ENCODE data around the gene VKORC1.

Gene VKORC1

DNA sequence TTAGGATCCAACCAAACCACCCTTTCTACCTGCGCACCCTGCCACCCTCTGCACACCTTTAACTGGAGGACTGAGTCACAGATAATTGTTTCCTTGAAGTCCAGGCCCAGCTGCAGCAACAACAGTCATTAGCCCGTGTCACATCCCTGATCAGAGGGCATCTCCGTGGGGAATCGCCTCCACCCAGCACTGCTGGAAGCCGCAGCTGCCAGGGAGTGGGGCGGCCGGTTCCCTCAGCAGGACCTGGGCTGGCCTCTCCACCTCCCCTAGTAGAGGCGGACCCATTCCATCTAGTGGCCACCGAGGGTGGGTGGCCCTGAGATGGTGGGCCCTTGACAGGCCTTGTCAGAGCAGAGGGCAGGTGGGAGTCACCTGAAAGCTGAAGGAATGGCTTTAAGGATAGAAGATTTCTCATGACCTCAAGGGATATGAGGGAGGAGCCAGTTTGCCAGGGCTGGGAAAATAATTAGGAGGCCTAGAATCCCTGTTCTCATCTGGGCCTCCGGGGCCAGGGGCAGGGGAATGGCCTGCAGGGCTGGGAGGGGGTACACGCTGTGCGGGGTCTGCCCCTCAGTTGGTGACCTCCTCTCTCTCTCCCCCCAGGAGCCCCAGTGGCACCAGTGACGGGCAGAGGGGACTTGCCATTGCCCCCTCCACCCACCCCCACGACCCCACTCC lies 12.1 kb downstream of the VKORC1 start:
- no peak for DNase-seq (ENCODE audit: low read depth)

DNA sequence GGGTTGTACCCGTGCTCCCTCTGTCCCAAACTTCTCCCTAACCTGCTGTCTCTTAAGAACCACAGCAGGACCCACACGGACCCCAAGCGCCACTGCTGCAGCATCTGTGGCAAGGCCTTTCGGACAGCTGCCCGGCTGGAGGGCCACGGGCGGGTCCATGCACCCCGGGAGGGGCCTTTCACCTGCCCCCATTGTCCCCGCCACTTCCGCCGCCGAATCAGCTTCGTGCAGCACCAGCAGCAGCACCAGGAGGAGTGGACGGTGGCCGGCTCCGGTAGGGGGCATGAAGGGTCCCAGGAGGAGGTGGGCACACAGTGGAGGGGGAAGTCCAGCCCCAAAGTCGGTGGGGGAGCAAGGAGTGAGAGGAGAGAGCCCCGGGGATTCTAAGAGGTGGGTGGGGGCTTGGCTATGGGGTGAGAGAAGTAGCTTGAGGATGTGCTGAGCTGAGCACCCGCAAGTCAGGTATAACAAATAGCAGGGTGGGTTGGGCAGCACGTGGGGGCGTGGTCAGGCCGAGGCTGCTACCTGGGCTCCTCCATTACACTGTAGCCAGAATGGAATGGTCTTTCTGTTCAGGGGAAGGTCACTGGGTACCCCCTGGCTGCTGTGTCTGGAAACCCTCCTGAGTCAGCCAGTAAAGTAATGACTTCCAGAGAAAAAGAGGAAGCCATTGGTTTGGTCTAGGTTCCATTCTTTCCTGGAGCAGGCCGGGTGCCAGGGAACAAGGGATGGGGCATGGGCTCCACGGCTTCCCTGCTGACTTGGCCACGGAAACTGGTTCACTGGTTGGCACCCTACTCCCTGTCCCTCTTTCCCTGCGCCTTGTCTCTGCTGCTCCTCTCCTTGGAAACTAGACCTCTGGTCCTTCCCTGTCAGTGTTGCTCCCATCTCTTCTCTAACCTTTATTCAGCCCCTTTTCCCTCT lies 12.9 kb downstream of the VKORC1 start:
- DNase-seq (ENCODE audit: low read depth) = no peak

DNA sequence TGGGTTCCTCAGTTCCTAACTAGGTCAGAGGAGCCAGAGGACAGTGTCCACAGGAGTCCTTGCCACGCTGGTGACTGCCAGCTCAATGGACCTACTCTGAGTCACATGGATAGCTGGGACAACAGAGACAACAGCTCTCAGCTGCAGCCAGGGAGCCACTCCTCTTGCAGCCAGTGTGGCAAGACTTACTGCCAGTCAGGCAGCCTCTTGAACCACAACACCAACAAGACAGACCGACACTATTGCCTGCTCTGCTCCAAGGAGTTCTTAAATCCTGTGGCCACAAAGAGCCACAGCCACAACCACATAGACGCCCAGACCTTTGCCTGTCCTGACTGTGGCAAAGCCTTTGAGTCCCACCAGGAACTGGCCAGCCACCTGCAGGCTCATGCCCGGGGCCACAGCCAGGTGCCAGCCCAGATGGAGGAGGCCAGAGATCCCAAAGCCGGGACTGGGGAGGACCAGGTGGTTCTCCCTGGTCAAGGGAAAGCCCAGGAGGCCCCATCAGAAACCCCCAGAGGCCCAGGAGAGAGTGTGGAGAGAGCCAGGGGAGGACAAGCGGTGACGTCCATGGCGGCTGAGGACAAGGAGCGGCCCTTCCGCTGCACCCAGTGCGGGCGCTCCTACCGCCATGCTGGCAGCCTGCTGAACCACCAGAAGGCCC lies 13.7 kb downstream of the VKORC1 start:
- no peak for DNase-seq (ENCODE audit: low read depth)

DNA sequence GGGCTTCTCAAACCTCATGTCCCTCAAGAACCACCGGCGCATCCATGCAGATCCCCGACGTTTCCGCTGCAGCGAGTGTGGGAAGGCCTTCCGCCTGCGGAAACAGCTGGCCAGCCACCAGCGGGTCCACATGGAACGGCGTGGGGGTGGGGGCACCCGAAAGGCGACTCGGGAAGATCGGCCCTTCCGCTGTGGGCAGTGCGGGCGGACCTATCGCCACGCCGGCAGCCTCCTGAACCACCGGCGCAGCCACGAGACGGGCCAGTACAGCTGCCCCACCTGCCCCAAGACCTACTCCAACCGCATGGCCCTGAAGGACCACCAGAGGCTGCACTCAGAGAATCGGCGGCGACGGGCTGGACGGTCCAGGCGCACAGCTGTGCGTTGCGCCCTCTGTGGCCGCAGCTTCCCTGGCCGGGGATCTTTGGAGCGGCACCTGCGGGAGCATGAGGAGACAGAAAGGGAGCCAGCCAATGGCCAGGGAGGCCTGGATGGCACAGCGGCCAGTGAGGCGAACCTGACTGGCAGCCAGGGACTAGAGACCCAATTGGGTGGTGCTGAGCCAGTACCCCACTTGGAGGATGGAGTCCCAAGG lies 14.5 kb downstream of the VKORC1 start:
- no peak for DNase-seq (ENCODE audit: low read depth)

DNA sequence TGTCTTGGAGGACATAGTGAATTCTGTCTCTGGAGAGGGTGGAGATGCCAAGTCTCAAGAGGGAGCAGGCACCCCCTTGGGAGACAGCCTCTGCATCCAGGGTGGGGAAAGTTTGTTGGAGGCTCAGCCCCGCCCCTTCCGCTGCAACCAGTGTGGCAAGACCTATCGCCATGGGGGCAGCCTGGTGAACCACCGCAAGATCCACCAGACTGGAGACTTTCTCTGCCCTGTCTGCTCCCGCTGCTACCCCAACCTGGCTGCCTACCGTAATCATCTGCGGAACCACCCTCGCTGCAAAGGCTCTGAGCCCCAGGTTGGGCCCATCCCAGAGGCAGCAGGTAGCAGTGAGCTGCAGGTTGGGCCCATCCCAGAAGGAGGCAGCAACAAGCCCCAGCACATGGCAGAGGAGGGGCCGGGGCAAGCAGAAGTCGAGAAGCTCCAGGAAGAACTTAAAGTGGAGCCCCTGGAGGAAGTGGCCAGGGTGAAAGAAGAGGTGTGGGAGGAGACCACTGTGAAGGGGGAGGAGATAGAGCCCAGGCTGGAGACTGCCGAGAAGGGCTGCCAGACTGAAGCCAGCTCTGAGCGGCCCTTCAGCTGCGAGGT lies 15.2 kb downstream of the VKORC1 start:
- no peak for DNase-seq (ENCODE audit: low read depth)

DNA sequence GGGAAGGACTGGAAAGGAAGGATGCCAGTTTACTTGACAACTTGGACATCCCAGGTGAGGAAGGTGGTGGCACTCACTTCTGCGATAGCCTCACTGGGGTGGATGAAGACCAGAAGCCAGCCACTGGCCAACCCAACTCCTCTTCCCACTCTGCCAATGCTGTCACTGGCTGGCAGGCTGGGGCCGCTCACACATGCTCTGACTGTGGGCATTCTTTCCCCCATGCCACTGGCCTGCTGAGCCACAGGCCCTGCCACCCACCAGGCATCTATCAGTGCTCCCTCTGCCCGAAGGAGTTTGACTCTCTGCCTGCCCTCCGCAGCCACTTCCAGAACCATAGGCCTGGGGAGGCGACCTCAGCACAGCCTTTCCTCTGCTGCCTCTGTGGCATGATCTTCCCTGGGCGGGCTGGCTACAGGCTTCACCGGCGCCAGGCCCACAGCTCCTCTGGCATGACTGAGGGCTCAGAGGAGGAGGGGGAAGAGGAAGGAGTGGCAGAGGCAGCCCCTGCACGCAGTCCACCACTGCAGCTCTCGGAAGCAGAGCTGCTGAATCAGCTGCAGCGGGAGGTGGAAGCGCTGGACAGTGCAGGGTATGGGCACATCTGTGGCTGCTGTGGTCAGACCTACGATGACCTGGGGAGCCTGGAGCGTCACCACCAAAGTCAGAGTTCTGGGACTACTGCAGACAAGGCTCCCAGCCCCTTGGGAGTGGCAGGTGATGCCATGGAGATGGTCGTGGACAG lies 15.8 kb downstream of the VKORC1 start:
- DNase-seq (ENCODE audit: low read depth) = no peak

DNA sequence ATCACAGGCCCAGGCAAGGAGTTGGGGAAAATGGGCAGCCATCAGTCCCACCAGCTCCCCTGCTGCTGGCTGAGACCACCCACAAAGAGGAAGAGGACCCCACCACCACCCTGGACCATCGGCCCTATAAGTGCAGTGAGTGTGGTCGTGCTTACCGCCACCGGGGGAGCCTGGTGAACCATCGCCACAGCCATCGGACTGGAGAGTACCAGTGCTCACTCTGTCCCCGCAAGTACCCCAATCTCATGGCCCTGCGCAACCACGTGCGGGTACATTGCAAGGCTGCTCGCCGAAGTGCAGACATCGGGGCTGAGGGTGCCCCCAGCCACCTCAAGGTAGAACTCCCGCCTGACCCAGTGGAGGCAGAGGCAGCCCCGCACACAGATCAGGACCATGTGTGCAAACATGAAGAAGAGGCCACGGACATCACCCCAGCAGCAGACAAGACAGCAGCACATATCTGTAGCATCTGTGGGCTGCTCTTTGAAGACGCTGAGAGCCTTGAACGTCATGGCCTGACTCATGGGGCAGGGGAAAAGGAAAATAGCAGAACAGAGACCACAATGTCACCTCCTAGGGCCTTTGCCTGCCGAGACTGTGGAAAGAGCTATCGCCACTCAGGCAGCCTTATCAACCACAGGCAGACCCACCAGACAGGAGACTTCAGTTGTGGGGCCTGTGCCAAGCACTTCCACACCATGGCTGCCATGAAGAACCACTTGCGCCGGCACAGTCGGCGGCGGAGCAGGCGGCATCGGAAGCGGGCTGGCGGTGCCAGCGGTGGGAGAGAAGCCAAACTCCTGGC lies 16.8 kb downstream of the VKORC1 start:
- DNase-seq (ENCODE audit: low read depth) = no peak

DNA sequence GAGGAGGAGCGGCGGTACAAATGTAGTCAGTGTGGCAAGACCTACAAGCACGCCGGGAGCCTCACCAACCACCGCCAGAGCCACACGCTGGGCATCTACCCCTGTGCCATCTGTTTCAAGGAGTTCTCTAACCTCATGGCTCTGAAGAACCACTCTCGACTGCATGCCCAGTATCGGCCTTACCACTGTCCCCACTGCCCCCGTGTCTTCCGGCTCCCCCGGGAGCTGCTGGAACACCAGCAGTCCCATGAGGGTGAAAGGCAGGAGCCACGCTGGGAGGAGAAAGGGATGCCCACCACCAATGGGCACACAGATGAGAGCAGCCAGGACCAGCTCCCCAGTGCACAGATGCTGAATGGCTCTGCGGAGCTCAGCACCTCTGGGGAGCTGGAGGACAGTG lies 17.6 kb downstream of the VKORC1 start:
- no peak for DNase-seq (ENCODE audit: low read depth)

DNA sequence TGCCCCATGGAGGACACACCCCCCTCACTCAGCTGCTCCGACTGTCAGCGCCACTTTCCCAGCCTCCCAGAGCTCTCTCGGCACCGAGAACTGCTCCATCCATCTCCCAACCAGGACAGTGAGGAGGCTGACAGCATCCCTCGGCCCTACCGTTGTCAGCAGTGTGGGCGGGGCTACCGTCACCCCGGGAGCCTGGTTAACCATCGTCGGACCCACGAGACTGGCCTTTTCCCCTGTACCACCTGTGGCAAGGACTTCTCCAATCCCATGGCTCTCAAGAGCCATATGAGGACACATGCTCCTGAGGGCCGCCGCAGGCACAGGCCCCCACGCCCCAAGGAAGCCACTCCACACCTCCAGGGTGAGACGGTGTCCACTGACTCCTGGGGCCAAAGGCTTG lies 18.3 kb downstream of the VKORC1 start:
- DNase-seq (ENCODE audit: low read depth) = no peak

DNA sequence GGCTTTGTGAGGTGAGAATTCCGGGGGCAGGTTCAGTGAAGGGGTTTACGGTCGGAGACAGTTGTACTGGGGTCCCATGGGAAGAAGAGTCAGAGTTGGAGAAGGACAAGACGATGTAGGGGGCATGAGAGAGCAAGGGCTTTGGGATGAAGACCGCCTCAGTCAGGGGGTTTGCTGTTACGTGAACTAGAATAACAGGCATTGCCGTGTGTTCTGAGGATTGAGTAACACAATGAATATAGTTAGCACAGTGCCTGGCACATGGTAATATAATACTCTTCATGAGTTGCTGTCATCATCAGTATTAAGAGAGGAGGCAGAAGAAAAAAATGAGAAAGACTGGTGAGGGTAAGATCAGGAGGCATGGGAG lies 19.8 kb downstream of the VKORC1 start:
- DNase-seq (ENCODE audit: low read depth) = peak; percentile 18

DNA sequence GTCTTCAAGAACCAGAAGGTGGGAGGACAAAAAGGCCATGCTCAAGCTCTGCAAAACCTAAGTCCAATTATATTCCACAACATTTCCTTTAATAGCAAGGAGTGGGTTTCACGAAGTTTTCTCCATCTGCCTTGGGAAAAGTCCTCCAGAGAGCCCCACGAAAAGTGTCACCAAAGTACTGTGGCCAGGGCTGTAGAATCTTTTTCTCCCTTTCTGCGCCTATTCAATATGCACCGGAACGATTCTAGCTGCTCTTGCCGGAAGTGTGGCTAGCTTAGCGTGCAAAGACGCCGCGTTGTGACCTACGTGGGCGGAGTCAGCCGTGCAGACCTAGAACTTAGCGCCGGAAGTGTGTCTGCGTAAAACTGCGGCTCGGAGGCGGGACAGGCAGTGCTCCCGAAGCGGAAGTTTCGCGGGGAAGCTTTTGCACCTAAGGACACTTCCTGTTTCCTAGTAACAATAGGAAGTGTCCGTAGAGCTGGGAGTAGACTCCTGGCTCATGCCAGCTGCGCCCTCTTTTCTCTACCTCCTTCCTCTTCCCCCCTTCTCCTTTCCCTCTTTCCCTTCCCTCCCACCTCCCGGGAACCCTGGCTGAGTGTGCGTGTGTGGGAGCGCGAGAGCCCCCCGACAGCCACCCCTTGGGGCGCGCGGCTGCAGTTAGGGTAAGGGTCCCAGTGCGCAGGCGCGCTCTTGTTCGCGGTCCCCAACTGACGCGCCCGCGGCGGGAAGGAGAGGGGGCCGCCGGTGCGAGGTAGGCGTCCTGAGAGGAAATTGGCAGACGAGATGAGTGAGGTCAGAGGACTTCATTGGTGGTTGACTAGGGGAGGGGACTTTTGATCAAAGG lies 20.4 kb downstream of the VKORC1 start, which contains the start of the genes ZNF646 and ZNF668:
Gene ZNF646 (plus strand): TSS at position 453 of the 844 bp plus-strand sequence. CDS start 1,903 bp downstream, outside the sequence.
Gene ZNF668 (minus strand): TSS at position 271 of the 844 bp plus-strand sequence. CDS start 9,781 bp downstream, outside the sequence.
- peak; percentile 99 for DNase-seq (ENCODE audit: low read depth)

DNA sequence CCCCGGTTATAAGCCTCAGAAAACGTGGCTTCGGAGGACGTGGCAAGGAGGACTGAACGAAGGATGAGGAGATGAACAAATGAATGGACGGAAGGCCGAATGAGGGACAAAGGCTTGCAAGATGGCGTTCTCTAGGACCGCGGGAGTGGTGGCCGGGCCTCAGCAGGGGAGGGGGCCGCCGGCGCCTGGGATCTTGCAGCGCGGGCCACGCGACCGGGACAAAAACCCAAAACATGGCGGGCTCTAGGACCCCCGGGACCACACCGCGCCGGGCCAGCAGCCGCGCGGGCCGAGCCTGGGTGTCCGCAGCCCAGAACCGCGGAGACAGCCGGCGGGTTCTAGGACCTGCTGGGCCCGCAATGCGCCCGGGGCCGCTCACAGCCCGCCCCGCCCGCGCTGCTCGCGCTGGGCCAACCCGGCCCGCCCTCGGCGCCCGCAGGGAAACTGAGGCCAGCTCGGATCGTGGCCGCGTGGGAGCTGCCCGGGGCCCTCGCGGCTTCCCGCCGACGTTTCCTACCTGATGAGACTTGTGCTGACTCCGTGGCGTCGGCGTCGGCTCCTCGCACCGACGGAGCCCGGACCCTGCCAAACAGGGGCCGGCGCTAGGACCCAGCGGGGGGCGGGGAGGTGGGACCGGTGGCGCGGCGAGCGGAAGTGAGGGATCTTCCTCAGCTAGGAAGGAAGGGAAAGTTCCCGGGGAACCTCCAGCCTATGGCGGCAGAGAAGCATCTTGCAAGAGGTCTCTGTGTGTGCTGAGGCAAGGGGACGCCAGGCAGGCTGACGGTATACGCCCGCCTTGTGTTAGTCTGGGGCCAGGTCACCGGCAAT lies 21.2 kb downstream of the VKORC1 start:
- DNase-seq (ENCODE audit: low read depth) = peak; percentile 90

DNA sequence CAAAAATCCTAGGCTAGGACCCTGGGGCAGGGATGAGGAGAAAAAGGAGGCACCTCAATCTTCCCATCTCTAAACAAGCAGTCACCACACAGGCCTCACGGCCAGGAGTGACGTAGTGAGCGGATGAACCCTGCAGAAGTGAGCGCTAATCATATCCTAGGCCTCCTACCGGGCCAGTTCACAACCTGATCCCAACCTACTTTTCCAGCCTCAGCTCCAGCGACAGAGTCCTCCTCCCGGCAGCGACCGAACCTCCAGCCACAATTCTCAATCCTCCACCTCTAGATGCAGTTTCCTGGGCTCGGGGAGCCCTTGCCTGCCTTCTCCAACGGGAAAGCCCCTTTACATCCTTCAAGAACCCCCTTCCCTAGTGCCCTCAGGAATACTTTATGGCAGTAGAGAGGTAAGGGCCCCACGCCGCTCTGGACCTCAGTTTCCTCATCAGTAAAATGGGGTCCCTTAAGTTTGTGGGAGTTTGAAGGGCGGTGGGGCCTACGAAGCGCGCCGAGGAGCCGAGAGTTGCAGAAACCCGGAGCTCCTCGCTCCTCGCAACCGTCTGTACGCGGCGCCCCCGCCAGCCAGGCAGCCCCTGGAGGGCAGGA lies 22.0 kb downstream of the VKORC1 start:
- DNase-seq (ENCODE audit: low read depth) = peak; percentile 47

DNA sequence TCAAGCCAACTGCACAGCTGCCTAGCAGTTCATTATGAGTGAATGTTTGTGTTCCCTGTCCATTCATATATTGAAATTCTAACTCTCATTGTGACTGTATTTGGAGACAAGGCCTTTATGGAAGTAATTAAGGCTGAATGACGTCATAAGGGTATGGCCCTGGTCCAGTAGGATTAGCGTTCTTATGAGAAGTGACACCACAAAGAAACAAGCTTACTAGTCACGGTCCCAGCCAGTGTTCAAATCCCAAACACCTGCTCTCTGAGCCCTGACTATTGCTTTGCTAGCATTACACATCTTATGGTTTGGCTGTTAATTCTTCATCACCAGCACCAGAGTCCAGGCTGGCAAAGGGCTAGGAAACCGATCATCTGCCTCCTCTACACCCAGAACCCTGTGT lies 22.7 kb downstream of the VKORC1 start:
- peak; percentile 64 for DNase-seq (ENCODE audit: low read depth)

DNA sequence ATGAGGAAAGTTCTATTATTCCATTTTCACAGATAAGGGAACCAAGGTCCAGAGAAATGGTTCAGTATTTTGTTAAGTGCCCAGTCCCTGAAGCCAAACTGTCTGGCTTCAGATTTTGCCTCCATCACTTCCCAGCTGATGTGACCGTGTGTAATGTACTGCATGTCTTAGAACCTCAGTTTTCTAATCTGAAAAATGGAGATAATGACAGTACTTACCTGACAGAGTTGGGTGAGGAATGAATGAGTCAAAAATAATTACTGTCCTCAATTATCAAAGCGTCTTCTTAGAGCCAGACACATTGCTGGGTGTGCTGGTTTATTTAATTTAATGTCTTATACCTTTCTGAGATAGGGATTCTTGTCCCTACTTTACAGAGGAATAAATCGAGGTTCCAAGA lies 27.3 kb downstream of the VKORC1 start:
- no peak for DNase-seq (ENCODE audit: low read depth)

DNA sequence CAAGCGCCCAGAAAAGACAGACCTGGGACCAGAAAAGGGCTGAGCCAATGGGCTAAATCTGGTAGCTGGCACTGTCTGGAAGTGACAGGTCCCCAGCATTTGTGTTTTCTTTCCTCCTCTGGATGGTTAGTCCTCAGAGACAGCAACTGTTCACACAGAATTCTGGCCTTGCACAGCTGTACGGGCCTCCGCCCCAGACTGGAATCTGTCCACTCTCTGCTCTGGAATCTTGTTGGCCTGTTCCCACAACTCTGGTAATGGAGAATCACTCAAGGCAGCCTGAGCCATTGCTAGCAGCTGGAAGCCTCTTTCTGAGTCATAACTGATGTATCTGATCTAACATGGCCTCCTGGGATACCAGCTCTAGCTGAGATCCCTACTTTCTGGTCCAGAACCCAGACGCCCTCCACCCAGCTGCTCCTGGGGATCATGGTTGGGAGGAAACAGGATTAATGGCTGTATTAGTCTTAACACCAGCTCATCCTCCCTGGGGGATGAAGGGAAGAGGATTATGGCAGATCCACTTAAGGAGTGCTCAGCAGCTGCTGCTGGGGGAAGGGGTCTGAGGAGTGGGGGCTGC lies 29.6 kb downstream of the VKORC1 start:
- peak; percentile 93 for DNase-seq (ENCODE audit: low read depth)

DNA sequence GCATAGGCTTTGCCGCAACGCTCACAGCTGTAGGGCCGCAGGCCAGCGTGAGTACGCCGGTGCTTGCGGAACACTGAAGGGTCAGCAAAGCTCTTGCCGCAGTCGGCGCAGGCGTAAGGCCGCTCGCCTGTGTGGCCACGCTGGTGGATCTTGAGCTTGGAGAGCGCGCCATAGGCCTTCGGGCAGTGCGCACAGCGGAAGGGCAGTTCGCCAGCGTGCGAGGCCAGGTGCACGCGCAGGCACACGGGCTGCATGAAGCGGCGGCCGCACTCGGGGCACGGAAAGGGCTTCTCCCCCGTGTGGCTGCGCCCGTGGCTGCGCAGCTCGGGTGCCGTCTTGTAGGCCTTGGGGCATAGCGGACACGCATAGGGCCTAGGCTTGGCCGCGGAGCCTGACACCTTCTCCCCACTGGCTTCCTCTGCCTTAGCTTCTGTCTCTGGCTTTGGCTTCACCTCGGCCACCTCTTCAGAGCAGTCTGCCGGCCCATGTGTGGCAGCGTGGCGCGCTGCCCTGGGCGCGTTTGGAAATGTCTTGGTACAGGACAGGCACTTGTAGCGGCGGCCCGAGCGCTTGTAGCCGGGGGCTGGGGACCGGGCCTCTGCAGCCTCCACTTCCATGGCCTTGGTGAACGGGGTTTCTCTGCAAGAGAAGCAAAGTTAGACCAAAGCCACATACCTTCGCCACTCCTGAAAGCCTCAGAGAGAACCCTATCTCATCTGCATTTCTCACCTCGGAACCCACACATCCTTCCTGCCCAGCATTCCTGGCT lies 30.6 kb downstream of the VKORC1 start:
- DNase-seq (ENCODE audit: low read depth) = peak; percentile 26

Data from amniotic epithelial cell (primary cell).